Activated naive CD8-positive, alpha-beta T cell treated with anti-CD3 and anti-CD28 coated beads, Interleukin-2, amount 10 ng/mL, durations not matched to agents 7 days and 5 days (primary cell): ENCODE results near the gene PARD3B. TPM values are rescaled to one million over a fixed set of nuclear protein-coding genes. Genes with fewer than 3 reads are reported as not detected.

ENCODE experiments used
- ATAC-seq: fragments of 150-1000 bp; cut with Tn5 transposase; one replicate; pipeline ENCODE4 v1.10.0; 2021; ENCODE audit warnings: low read depth, moderate library complexity
- POLR2A ChIA-PET: fragments of 350-600 bp; sonication (Branson Sonifier 250); formaldehyde crosslinking; loops from one replicate; lab custom pipeline; 2021; ENCODE audit warnings: antibody characterized with exemption; lab: Charles Lee
- DNase-seq: peaks from one replicate; pipeline ENCODE4 v3.0.0; 2021
- H3K27ac Mint-ChIP-seq: one replicate; pipeline ENCODE4 v1.8.0; 2022; ENCODE audit warnings: mild to moderate bottlenecking, mixed read lengths
- H3K27me3 Mint-ChIP-seq: one replicate; pipeline ENCODE4 v1.8.0; 2022; ENCODE audit warnings: mild to moderate bottlenecking, moderate library complexity, mixed read lengths
- H3K36me3 Mint-ChIP-seq: one replicate; pipeline ENCODE4 v1.8.0; 2021; ENCODE audit warnings: mild to moderate bottlenecking, mixed read lengths
- H3K4me1 Mint-ChIP-seq: one replicate; pipeline ENCODE4 v1.8.0; 2021; ENCODE audit warnings: mixed read lengths
- H3K4me3 Mint-ChIP-seq: one replicate; pipeline ENCODE4 v1.8.0; 2022; ENCODE audit warnings: mild to moderate bottlenecking, moderate library complexity, mixed read lengths
- H3K9me3 Mint-ChIP-seq: one replicate; pipeline ENCODE4 v1.8.0; 2021; ENCODE audit warnings: mixed read lengths
- total RNA-seq, 2 experiments: library from RNA; stranded (reverse); gene quantifications; one replicate each; pipeline ENCODE4 v1.2.3, GENCODE V29; 2021

Gene PARD3B
- total RNA-seq, 2 experiments from 2014 or later, result 0.55 to 1.0 TPM

- Mint-ChIP-seq H3K4me1 (no peaks in the 10 kb centered on the region), H3K36me3 (peaks cover 2% of the 10 kb centered on the region), H3K9me3 (peaks cover 4% of the 10 kb centered on the region), H3K4me3 (no peak overlapping the region), H3K27me3 (peaks cover 9% of the 10 kb centered on the region), H3K27ac (no peak overlapping the region)
- ATAC-seq (no peak), DNase-seq (no peak)
- POLR2A ChIA-PET, result no interaction called here
These were observed 716.3 kb downstream of the PARD3B start for GRCh38 chr2:205261516-205262020.

- POLR2A ChIA-PET, result no interaction called here
- Mint-ChIP-seq H3K4me3 (no peak overlapping the region), H3K36me3 (peaks cover 2% of the 10 kb centered on the region), H3K27ac (no peak overlapping the region), H3K4me1 (no peaks in the 10 kb centered on the region), H3K27me3 (peaks cover 13% of the 10 kb centered on the region), H3K9me3 (peaks cover 4% of the 10 kb centered on the region)
- ATAC-seq, result no peak
- no peak for DNase-seq
These were observed 722.0 kb downstream of the PARD3B start for GRCh38 chr2:205267323-205267722.

DNA sequence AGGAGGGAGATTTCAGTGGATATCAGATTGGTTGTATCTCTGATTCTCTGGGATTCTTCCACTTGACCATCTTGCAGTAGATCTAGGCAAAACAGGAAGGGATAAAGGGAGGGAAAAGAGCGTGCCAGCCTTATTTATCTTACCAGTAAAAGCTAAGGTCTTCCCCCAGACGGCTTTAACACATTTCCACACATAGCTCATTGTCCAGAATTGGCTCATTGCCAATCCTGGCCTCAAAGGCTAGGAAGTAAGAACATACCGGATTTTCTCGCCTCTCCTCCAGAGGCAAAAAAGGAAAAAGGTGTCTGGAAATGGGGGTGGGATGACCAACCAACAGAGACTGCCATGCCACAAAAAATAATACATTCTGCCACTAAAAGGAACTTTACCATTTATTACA lies 725.4 kb downstream of the PARD3B start:
- H3K9me3 Mint-ChIP-seq, result no peaks in the 10 kb centered on the region
- POLR2A ChIA-PET, result no interaction called here
- H3K36me3 Mint-ChIP-seq, result no peaks in the 10 kb centered on the region
- H3K4me3 Mint-ChIP-seq, result no peak overlapping the region
- no peak overlapping the region for H3K27ac Mint-ChIP-seq
- H3K4me1 Mint-ChIP-seq, result no peaks in the 10 kb centered on the region
- peaks cover 7% of the 10 kb centered on the region for H3K27me3 Mint-ChIP-seq
- ATAC-seq (no peak), DNase-seq (no peak)

DNA sequence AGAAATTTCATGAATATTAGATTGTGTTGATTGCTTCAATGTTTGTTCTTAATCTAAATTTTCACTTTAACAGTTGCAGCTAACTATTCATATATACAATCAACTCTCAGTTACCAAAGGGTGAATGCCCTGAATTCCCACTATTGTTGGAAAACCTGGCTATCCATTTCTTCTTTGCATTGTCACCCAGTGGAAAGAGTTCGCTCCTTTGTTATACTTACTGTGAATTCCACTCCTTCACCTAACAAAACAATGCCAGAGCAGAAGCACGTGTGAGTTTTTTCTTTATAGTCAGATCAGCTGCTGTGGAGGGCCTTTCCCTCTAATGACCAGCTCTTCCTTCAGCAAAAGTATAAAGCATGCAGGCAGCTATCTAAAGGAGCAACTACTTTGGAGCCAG lies 727.9 kb downstream of the PARD3B start:
- Mint-ChIP-seq H3K27ac (no peak overlapping the region), H3K4me1 (no peaks in the 10 kb centered on the region), H3K36me3 (no peaks in the 10 kb centered on the region), H3K4me3 (no peak overlapping the region), H3K27me3 (peaks cover under 1% of the 10 kb centered on the region), H3K9me3 (no peaks in the 10 kb centered on the region)
- POLR2A ChIA-PET, result no interaction called here
- DNase-seq (no peak), ATAC-seq (no peak)

DNA sequence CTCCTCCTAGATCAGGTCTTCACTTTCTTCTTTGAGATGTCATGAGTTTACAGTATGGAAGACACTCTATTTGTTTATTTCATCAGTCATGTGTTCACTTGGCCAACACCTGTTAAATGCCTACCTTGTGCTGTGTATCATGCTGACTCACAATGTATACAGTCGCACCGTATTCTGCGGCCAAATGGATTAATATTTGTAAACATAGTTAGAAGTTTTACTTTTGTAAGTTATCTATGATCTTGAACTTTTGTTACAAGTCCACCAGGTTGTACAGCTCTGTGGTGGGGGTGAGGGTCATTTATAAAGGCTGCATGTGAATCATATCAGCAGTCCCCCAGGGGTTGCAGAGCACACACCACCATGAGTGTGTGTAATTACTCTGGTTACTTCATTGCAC lies 728.4 kb downstream of the PARD3B start:
- H3K4me1 Mint-ChIP-seq, result no peaks in the 10 kb centered on the region
- H3K27ac Mint-ChIP-seq, result no peak overlapping the region
- no peaks in the 10 kb centered on the region for H3K36me3 Mint-ChIP-seq
- no peak for ATAC-seq
- H3K9me3 Mint-ChIP-seq, result no peaks in the 10 kb centered on the region
- POLR2A ChIA-PET, result no interaction called here
- DNase-seq, result no peak
- no peaks in the 10 kb centered on the region for H3K27me3 Mint-ChIP-seq
- H3K4me3 Mint-ChIP-seq, result no peak overlapping the region

GRCh38 chr2:205274801-205275200 lies 729.5 kb downstream of the PARD3B start:
- peaks cover 2% of the 10 kb centered on the region for H3K9me3 Mint-ChIP-seq
- H3K27ac Mint-ChIP-seq, result no peak overlapping the region
- POLR2A ChIA-PET, result no interaction called here

DNA sequence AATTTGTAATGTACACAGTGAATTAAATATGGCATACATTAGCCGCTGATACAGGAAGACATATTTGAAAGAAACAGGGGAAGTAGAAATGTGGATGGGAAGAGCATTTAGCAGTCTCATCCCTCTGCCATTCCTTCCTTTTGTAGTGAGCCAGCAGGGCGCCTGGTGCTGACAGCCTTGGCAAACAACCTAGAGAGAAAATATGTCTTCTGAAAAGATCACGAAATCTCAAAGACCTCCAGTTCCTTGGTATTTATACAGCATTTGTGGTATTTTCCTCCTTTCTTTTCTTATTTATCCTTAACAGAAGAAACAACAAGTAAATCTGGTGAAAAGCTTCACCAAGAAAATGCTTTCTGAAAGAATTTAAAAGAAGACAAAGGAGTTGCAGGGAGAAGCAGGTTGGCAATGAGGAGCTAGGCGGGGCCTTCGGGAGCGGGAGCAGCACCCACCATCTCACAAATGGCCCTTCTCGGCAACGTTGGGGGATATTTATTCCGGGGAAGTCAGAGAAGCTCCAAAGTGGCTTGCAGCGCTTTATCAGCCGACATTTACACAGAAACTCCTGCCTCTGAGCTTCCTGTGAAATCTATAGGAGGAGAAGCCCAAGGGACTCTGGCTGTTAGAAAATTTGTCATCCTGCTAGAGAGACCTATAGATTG lies 731.0 kb downstream of the PARD3B start:
- no peak overlapping the region for H3K4me3 Mint-ChIP-seq
- H3K9me3 Mint-ChIP-seq, result peaks cover 2% of the 10 kb centered on the region
- H3K4me1 Mint-ChIP-seq, result no peaks in the 10 kb centered on the region
- H3K36me3 Mint-ChIP-seq, result no peaks in the 10 kb centered on the region
- POLR2A ChIA-PET, result no interaction called here
- ATAC-seq, result no peak
- H3K27me3 Mint-ChIP-seq, result no peaks in the 10 kb centered on the region
- no peak for DNase-seq
- no peak overlapping the region for H3K27ac Mint-ChIP-seq

More at GRCh38 chr2:205274801-205275200, 729.5 kb downstream of the PARD3B start:
- H3K4me1 Mint-ChIP-seq, result no peaks in the 10 kb centered on the region
- H3K36me3 Mint-ChIP-seq, result no peaks in the 10 kb centered on the region
- H3K27me3 Mint-ChIP-seq, result no peaks in the 10 kb centered on the region
- DNase-seq, result no peak
- no peak overlapping the region for H3K4me3 Mint-ChIP-seq
- no peak for ATAC-seq

- Mint-ChIP-seq H3K4me3 (no peak overlapping the region), H3K36me3 (no peaks in the 10 kb centered on the region), H3K27me3 (no peaks in the 10 kb centered on the region), H3K27ac (no peak overlapping the region), H3K4me1 (no peaks in the 10 kb centered on the region), H3K9me3 (peaks cover 2% of the 10 kb centered on the region)
- POLR2A ChIA-PET, result no interaction called here
- ATAC-seq, result no peak
- DNase-seq, result no peak
These were observed 735.4 kb downstream of the PARD3B start for GRCh38 chr2:205280596-205281236.

GRCh38 chr2:205283736-205284270 lies 738.5 kb downstream of the PARD3B start:
- ATAC-seq (no peak), DNase-seq (no peak)
- POLR2A ChIA-PET, result no interaction called here
- Mint-ChIP-seq H3K27me3 (no peaks in the 10 kb centered on the region), H3K4me3 (no peak overlapping the region), H3K27ac (no peak overlapping the region), H3K36me3 (no peaks in the 10 kb centered on the region), H3K4me1 (no peaks in the 10 kb centered on the region), H3K9me3 (peaks cover 5% of the 10 kb centered on the region)

GRCh38 chr2:205284334-205284733 lies 739.1 kb downstream of the PARD3B start:
- no peaks in the 10 kb centered on the region for H3K27me3 Mint-ChIP-seq
- H3K9me3 Mint-ChIP-seq, result peaks cover 3% of the 10 kb centered on the region
- no peak for DNase-seq
- H3K4me1 Mint-ChIP-seq, result no peaks in the 10 kb centered on the region
- ATAC-seq, result no peak
- no peak overlapping the region for H3K27ac Mint-ChIP-seq
- POLR2A ChIA-PET, result no interaction called here
- no peak overlapping the region for H3K4me3 Mint-ChIP-seq
- no peaks in the 10 kb centered on the region for H3K36me3 Mint-ChIP-seq

- no peak overlapping the region for H3K27ac Mint-ChIP-seq
- no peaks in the 10 kb centered on the region for H3K36me3 Mint-ChIP-seq
- ATAC-seq (no peak), DNase-seq (no peak)
- no peaks in the 10 kb centered on the region for H3K4me1 Mint-ChIP-seq
- no peaks in the 10 kb centered on the region for H3K27me3 Mint-ChIP-seq
- H3K9me3 Mint-ChIP-seq, result peaks cover 7% of the 10 kb centered on the region
- no peak overlapping the region for H3K4me3 Mint-ChIP-seq
- POLR2A ChIA-PET, result no interaction called here
These were observed 742.0 kb downstream of the PARD3B start for GRCh38 chr2:205287316-205287715.

GRCh38 chr2:205288686-205289085 lies 743.4 kb downstream of the PARD3B start:
- POLR2A ChIA-PET, result no interaction called here
- Mint-ChIP-seq H3K27ac (no peak overlapping the region), H3K4me1 (no peaks in the 10 kb centered on the region), H3K4me3 (no peak overlapping the region), H3K9me3 (peaks cover 8% of the 10 kb centered on the region), H3K27me3 (no peaks in the 10 kb centered on the region), H3K36me3 (no peaks in the 10 kb centered on the region)
- DNase-seq (no peak), ATAC-seq (no peak)

DNA sequence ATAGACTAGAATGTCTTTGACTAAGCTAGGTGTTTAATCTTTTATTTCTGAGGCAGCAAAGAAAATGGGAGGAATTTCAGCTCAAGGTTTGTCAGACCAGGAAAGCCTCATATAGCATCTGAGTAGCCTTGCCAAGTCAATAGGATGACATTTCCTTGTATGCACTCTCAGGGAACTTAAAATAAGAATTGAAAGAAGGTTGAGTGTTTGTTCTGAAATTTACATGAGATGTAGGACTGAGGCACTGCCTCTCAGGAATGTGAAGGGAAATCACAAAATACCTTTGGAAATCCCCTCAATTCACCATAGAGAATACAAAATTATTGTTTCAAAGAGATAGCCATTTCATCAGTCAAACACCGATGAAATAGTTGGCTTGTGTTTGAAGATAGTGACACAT lies 745.0 kb downstream of the PARD3B start:
- no peak for ATAC-seq
- Mint-ChIP-seq H3K27me3 (no peaks in the 10 kb centered on the region), H3K9me3 (peaks cover 8% of the 10 kb centered on the region), H3K36me3 (no peaks in the 10 kb centered on the region), H3K4me3 (no peak overlapping the region), H3K4me1 (no peaks in the 10 kb centered on the region), H3K27ac (no peak overlapping the region)
- POLR2A ChIA-PET, result no interaction called here
- DNase-seq, result no peak
